ENCODE measurements around the gene FRMD5. TPM values are rescaled to one million over a fixed set of nuclear protein-coding genes. Genes with fewer than 3 reads are reported as not detected.

FRMD5 gene
- total and polyA plus RNA-seq, 2 donors (not counting 1 experiment from before 2014, with no cell fraction given) = not detected

- Histone ChIP-seq H4K20me1 (ENCODE audit: control insufficient read depth, insufficient read depth, low read length, poor library complexity, severe bottlenecking) (no peaks in the 10 kb centered on the region), H3K9me3 (ENCODE audit: control extremely low read depth in 1 of 3, control insufficient read depth in 2 of 3, insufficient read depth in 1 of 3, low read length in 2 of 3) (no peaks in the 10 kb centered on the region), H3K36me3 (replicated peaks in 1 of 2; ENCODE audit: control extremely low read depth in 1 of 2, control insufficient read depth in 1 of 2, extremely low read depth in 1 of 2, insufficient read depth in 2 of 2, low read length in 1 of 2) (peaks cover 0 to 5% of the 10 kb centered on the region in 2 experiments), H3K4me1 (ENCODE audit: control insufficient read depth in 2 of 2, insufficient read depth in 2 of 2, low read length in 2 of 2) (no peaks in the 10 kb centered on the region), H3K4me2 (replicated peaks; ENCODE audit: low read depth, low read length, poor library complexity, severe bottlenecking) (no peak overlapping the region), H3K27ac (ENCODE audit: low read length in 2 of 2) (no peak overlapping the region), H2AFZ (ENCODE audit: insufficient read depth, low read depth, low read length, poor library complexity, severe bottlenecking) (no peak overlapping the region), H3K27me3 (replicated peaks in 1 of 4; ENCODE audit: control extremely low read depth in 1 of 4, control insufficient read depth in 3 of 4, insufficient read depth in 4 of 4, low read length in 3 of 4) (no peaks in the 10 kb centered on the region), H3K79me2 (ENCODE audit: control insufficient read depth, insufficient read depth, low read length) (no peaks in the 10 kb centered on the region), H3K4me3 (ENCODE audit: control extremely low read depth in 1 of 5, extremely low read depth in 1 of 5, insufficient read depth in 1 of 5, low read depth in 2 of 5, low read length in 4 of 5) (no peak overlapping the region), H3K9ac (ENCODE audit: low read length) (no peak overlapping the region)
- no peak for DNase-seq
- ATAC-seq (ENCODE audit: low read depth) = no peak
- H3K27ac Mint-ChIP-seq = no peak overlapping the region
- no CpG with 5 or more reads among the region's 2 CpGs for WGBS (ENCODE audit: insufficient coverage)
- TF ChIP-seq EZH2 (IDR thresholded peaks at IDR 0.05; ENCODE audit: borderline replicate concordance, insufficient read depth, low read depth, low read length, poor library complexity, severe bottlenecking) (no peak), CTCF (IDR thresholded peaks at IDR 0.05) (no peak)
- no peaks in the 10 kb centered on the region for H3K9me3 Mint-ChIP-seq (ENCODE audit: insufficient read depth)
- intact Hi-C loops (cut with micrococcal nuclease) = loop anchor here (1.0 kb wide), 1 partner anchor 194 kb away; no protein-coding TSS in a partner anchor
- no peak overlapping the region for H3K4me3 Mint-ChIP-seq
- H3K27me3 Mint-ChIP-seq = no peaks in the 10 kb centered on the region
- POLR2A ChIA-PET = no interaction called here
- CTCF ChIA-PET = interaction anchor here (0.6 to 1.3 kb wide), 3 partner anchors 9 to 194 kb away, joined by 3 read pairs; no protein-coding TSS in a partner anchor
- no peaks in the 10 kb centered on the region for H3K4me1 Mint-ChIP-seq
These were observed 323.2 kb downstream of the FRMD5 start for GRCh38 chr15:43871835-43872234.

GRCh38 chr15:43868406-43868805 lies 326.7 kb downstream of the FRMD5 start:
- Histone ChIP-seq H3K4me2 (replicated peaks; ENCODE audit: low read depth, low read length, poor library complexity, severe bottlenecking) (no peak overlapping the region), H3K9me3 (ENCODE audit: control extremely low read depth in 1 of 3, control insufficient read depth in 2 of 3, insufficient read depth in 1 of 3, low read length in 2 of 3) (no peaks in the 10 kb centered on the region), H3K79me2 (ENCODE audit: control insufficient read depth, insufficient read depth, low read length) (no peaks in the 10 kb centered on the region), H3K27ac (ENCODE audit: low read length in 2 of 2) (no peak overlapping the region), H3K4me1 (ENCODE audit: control insufficient read depth in 2 of 2, insufficient read depth in 2 of 2, low read length in 2 of 2) (no peaks in the 10 kb centered on the region), H3K36me3 (replicated peaks in 1 of 2; ENCODE audit: control extremely low read depth in 1 of 2, control insufficient read depth in 1 of 2, extremely low read depth in 1 of 2, insufficient read depth in 2 of 2, low read length in 1 of 2) (peaks cover 0 to 9% of the 10 kb centered on the region in 2 experiments), H3K4me3 (ENCODE audit: control extremely low read depth in 1 of 5, extremely low read depth in 1 of 5, insufficient read depth in 1 of 5, low read depth in 2 of 5, low read length in 4 of 5) (no peak overlapping the region), H4K20me1 (ENCODE audit: control insufficient read depth, insufficient read depth, low read length, poor library complexity, severe bottlenecking) (no peaks in the 10 kb centered on the region), H2AFZ (ENCODE audit: insufficient read depth, low read depth, low read length, poor library complexity, severe bottlenecking) (no peak overlapping the region), H3K9ac (ENCODE audit: low read length) (no peak overlapping the region), H3K27me3 (replicated peaks in 1 of 4; ENCODE audit: control extremely low read depth in 1 of 4, control insufficient read depth in 3 of 4, insufficient read depth in 4 of 4, low read length in 3 of 4) (no peaks in the 10 kb centered on the region)
- Mint-ChIP-seq H3K27ac (no peak overlapping the region), H3K4me1 (no peaks in the 10 kb centered on the region), H3K27me3 (no peaks in the 10 kb centered on the region), H3K9me3 (ENCODE audit: insufficient read depth) (no peaks in the 10 kb centered on the region), H3K4me3 (no peak overlapping the region)
- ChIA-PET CTCF (interaction anchor here (1.0 kb wide), 1 partner anchor 197 kb away, joined by 3 read pairs; no protein-coding TSS in a partner anchor), POLR2A (no interaction called here)
- no peak for ATAC-seq (ENCODE audit: low read depth)
- no peak for DNase-seq
- WGBS (ENCODE audit: insufficient coverage) = no CpG with 5 or more reads among the region's 2 CpGs
- intact Hi-C loops (cut with micrococcal nuclease) = no loop called here
- no peak for TF ChIP-seq EZH2 (IDR thresholded peaks at IDR 0.05; ENCODE audit: borderline replicate concordance, insufficient read depth, low read depth, low read length, poor library complexity, severe bottlenecking)
- no peak for TF ChIP-seq CTCF (IDR thresholded peaks at IDR 0.05)
